Lower lobe of right lung (tissue), 2 donors: Measurements from ENCODE around the gene PER3. TPM values are rescaled to one million over a fixed set of nuclear protein-coding genes. Genes with fewer than 3 reads are reported as not detected.

ENCODE experiments used
- ATAC-seq, 2 donors: fragments of 200-7000 bp; cut with Tn5 transposase; one replicate each; pipeline ENCODE4 v1.9.1; 2020 to 2022; ENCODE audit warnings: mild to moderate bottlenecking in 2 of 2, moderate library complexity in 2 of 2
- DNase-seq: peaks from one replicate; pipeline ENCODE4 v3.0.0-alpha.2; 2020
- H3K27ac ChIP-seq: fragments of 200-600 bp; one replicate; pipeline ENCODE4 v1.8.0; 2022
- H3K27me3 ChIP-seq: fragments of 200-600 bp; one replicate; pipeline ENCODE4 v1.8.0; 2022; ENCODE audit warnings: low read depth
- H3K36me3 ChIP-seq: fragments of 200-600 bp; one replicate; pipeline ENCODE4 v1.8.0; 2022; ENCODE audit warnings: mild to moderate bottlenecking
- H3K4me1 ChIP-seq: fragments of 200-600 bp; one replicate; pipeline ENCODE4 v1.8.0; 2022
- H3K4me3 ChIP-seq: fragments of 200-600 bp; one replicate; pipeline ENCODE4 v1.8.0; 2022; ENCODE audit warnings: mild to moderate bottlenecking
- H3K9me3 ChIP-seq: fragments of 200-600 bp; one replicate; pipeline ENCODE4 v1.8.0; 2022
- CTCF ChIP-seq: fragments of 200-600 bp; IDR thresholded peaks from one replicate; pipeline ENCODE4 v1.8.0; 2022; ENCODE audit warnings: antibody characterized with exemption, mild to moderate bottlenecking
- intact Hi-C: fragments of 100-400 bp; cut with DNase I; formaldehyde crosslinking; loops from one replicate; pipeline ENCODE4 v1.11.0; 2022
- total RNA-seq: library from RNA; stranded (reverse); fragmentation: NEBNext Ultra II Directional; extraction: Animal tissue kit (Norgen Biotek cat#: 25700); gene quantifications from one replicate; pipeline ENCODE4 v1.2.1, GENCODE V29; 2021
- donor health status: DM: no; HTN: yes; CAD: no; lungs with severe emphysema.

Gene PER3
- total RNA-seq, 1 donor from 2014 or later: 35.6 TPM

GRCh38 chr1:7754234-7754633 is 29.9 kb upstream of the PER3 start:
- H3K36me3 ChIP-seq: no peaks in the 10 kb centered on the region
- H3K4me1 ChIP-seq: peaks cover 18% of the 10 kb centered on the region
- no peaks in the 10 kb centered on the region for H3K27me3 ChIP-seq
- DNase-seq: no peak
- H3K9me3 ChIP-seq: no peaks in the 10 kb centered on the region
- no peak for TF ChIP-seq CTCF
- H3K27ac ChIP-seq: no peak overlapping the region
- intact Hi-C loops: no loop called here
- no peak for ATAC-seq
- H3K4me3 ChIP-seq: no peak overlapping the region

- TF ChIP-seq CTCF: no peak
- Histone ChIP-seq H3K4me1 (peaks cover 18% of the 10 kb centered on the region), H3K36me3 (no peaks in the 10 kb centered on the region), H3K4me3 (no peak overlapping the region), H3K27ac (no peak overlapping the region), H3K27me3 (no peaks in the 10 kb centered on the region), H3K9me3 (no peaks in the 10 kb centered on the region)
- DNase-seq (no peak), ATAC-seq (no peak)
- intact Hi-C loops: no loop called here
Observed at GRCh38 chr1:7755448-7755847, 28.6 kb upstream of the PER3 start.

- no peak overlapping the region for H3K4me3 ChIP-seq
- ATAC-seq (no peak), DNase-seq (no peak)
- intact Hi-C loops: no loop called here
- H3K27me3 ChIP-seq: no peaks in the 10 kb centered on the region
- H3K4me1 ChIP-seq: no peaks in the 10 kb centered on the region
- H3K9me3 ChIP-seq: no peaks in the 10 kb centered on the region
- H3K27ac ChIP-seq: peak overlapping the region; percentile 53
- TF ChIP-seq CTCF: no peak
- H3K36me3 ChIP-seq: no peaks in the 10 kb centered on the region
Observed at GRCh38 chr1:7760245-7760644, 23.8 kb upstream of the PER3 start.

- TF ChIP-seq CTCF: no peak
- no peaks in the 10 kb centered on the region for H3K36me3 ChIP-seq
- intact Hi-C loops: no loop called here
- H3K27me3 ChIP-seq: no peaks in the 10 kb centered on the region
- peak overlapping the region; percentile 53 for H3K27ac ChIP-seq
- ATAC-seq: no peak
- no peaks in the 10 kb centered on the region for H3K9me3 ChIP-seq
- no peaks in the 10 kb centered on the region for H3K4me1 ChIP-seq
- H3K4me3 ChIP-seq: no peak overlapping the region
- no peak for DNase-seq
Observed at GRCh38 chr1:7761103-7761502, 23.0 kb upstream of the PER3 start.

GRCh38 chr1:7767176-7767575 is 16.9 kb upstream of the PER3 start:
- ATAC-seq (no peak), DNase-seq (no peak)
- peaks cover 9% of the 10 kb centered on the region for H3K4me1 ChIP-seq
- H3K27me3 ChIP-seq: no peaks in the 10 kb centered on the region
- H3K9me3 ChIP-seq: no peaks in the 10 kb centered on the region
- no peak for TF ChIP-seq CTCF
- H3K36me3 ChIP-seq: no peaks in the 10 kb centered on the region
- H3K27ac ChIP-seq: no peak overlapping the region
- intact Hi-C loops: no loop called here
- H3K4me3 ChIP-seq: no peak overlapping the region

- no peak overlapping the region for H3K4me3 ChIP-seq
- H3K36me3 ChIP-seq: peaks cover 7% of the 10 kb centered on the region
- DNase-seq (no peak), ATAC-seq (no peak)
- peaks cover 23% of the 10 kb centered on the region for H3K4me1 ChIP-seq
- no peaks in the 10 kb centered on the region for H3K9me3 ChIP-seq
- no peaks in the 10 kb centered on the region for H3K27me3 ChIP-seq
- no peak for TF ChIP-seq CTCF
- no peak overlapping the region for H3K27ac ChIP-seq
- intact Hi-C loops: no loop called here
Observed at GRCh38 chr1:7768583-7768982, 15.5 kb upstream of the PER3 start.
